ENCODE data around the gene S100A7A.

The S100A7A gene

DNA sequence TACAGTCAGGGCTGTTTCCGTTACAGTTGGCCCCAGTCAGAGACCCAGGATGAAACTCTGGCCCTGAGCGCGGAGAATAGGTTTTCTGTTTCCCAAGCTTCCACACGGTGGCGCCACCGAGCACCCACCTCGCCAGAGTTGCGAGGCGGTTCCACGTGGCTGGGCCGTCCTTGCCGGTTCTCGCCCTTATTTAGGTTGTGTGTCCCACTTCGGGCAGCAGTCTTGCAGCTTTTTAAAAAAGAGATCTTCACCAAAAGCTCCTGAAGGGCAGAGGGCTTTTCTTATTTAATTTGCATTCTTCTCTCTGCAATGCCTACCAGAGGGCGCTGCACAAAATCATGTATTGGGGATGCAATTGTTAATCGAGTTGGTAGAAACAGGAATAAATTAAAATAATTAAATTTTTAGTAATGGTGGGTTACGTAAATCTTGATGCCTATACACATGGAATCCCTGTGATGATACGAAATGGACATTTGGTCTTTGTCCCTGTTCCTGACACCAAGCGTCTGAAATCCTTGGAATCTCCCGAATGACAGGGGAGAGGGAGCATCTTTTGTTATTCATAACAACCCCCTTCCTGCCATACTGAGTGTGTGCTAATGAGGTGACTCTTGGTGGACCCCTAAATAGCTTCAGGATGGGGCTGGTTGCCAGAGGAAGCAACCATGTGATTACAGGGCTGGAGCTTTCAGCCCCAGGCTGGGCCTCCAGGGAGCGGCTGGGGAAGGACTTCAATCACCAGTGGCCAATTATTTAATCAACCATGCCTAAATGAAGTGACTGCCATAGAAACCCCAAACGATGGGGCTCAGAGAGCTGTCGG is 49.7 kb downstream of the S100A7A start:
- DNase-seq: no peak

DNA sequence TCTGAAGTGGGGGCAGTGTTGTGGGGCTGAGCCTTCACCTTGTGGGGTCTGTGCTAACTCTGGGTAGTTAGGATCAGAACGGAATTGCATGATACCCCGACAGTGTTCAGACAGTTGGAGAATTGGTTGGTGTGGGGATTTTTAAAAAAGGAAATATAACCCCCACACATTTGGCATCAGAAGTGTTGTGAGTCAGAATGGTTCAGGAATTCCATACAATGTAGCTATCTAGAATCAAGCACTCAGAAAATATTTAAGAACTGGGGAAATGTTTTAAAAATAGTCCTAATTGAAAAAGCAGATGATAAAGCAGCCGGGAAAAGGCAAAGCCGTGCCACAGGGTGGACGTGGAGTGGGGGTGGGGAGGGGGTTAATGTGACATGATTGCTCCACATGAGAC is 50.6 kb downstream of the S100A7A start:
- DNase-seq: no peak

DNA sequence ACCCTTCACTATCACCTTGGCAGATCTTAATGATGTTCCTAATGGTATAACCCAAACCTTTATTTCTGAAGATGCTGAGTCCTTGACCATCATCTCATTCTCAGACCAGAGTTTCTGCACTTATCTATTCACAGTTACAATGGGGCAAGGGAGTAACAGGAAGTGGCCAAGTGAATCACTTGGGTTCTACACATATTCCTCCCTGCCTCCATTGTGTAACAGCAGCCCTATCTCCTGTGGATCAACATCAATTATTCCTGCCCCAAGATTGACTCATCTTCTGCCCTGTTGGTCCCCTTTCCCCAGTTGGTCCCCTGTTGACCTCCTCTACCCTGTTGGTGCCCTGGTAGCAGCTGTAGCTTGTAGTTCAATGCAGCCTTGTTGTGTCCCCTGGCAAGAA is 54.4 kb downstream of the S100A7A start:
- no peak for DNase-seq

Measured in NCI-H2171 treated with DMSO at 0.1 percent for 48 hours (cell line).